ENCODE results near the gene TMEM80.

GRCh38 chr11:694563-695287, 891 bp upstream of the TMEM80 start, which contains the start of gene DEAF1:
- TF ChIP-seq CREB1 (IDR thresholded peaks at IDR 0.05) (no peak), CTCF (IDR thresholded peaks at IDR 0.05; ENCODE audit: control extremely low read depth in 1 of 3, insufficient read depth in 1 of 3, low read depth in 1 of 3, low read length in 3 of 3) (peak in 1 of 3 experiments; percentile 4; a peak in 1 of 4 replicates), RBBP5 (IDR thresholded peaks at IDR 0.05; ENCODE audit: borderline replicate concordance, low read depth, low read length) (no peak), HDAC2 (IDR thresholded peaks at IDR 0.05; ENCODE audit: borderline replicate concordance in 1 of 2, low read depth in 2 of 2, low read length in 2 of 2) (peak in 1 of 2 experiments; percentile 67; a peak in 1 of 4 replicates), TCF12 (IDR thresholded peaks at IDR 0.05; ENCODE audit: low read depth, low read length) (no peak), SP2 (IDR thresholded peaks at IDR 0.05; ENCODE audit: low read length) (no peak), EZH2 (IDR thresholded peaks at IDR 0.05; ENCODE audit: low read depth, low read length, severe bottlenecking) (no peak), TAF7 (optimal IDR thresholded peaks at IDR 0.05; ENCODE audit: borderline replicate concordance, low read depth, low read length) (no peak), GABPA (IDR thresholded peaks at IDR 0.05; ENCODE audit: borderline replicate concordance, insufficient read depth, low read length) (no peak), CHD7 (IDR thresholded peaks at IDR 0.05; ENCODE audit: insufficient replicate concordance, low read length) (no peak)
